ENCODE results near the gene KNG1. TPM values are rescaled to one million over a fixed set of nuclear protein-coding genes. Genes with fewer than 3 reads are reported as not detected.

KNG1 gene
- total and polyA plus RNA-seq, 2 donors (not counting 3 experiments of a cell fraction or from before 2014, with no cell fraction given): not detected

GRCh38 chr3:186779204-186779603 lies 62.0 kb downstream of the KNG1 start:
- no TSS peak for BruUV-seq (replicated peaks)
- H3K79me2 ChIP-seq (ENCODE audit: control insufficient read depth, insufficient read depth, low read length): peaks cover 8% of the 10 kb centered on the region
- H3K9me3 ChIP-seq (replicated peaks; ENCODE audit: control insufficient read depth, insufficient read depth, low read length): no peaks in the 10 kb centered on the region
- H3K4me3 ChIP-seq (replicated peaks in 1 of 3; ENCODE audit: insufficient read depth in 1 of 3, low read depth in 1 of 3, low read length in 3 of 3): no peak overlapping the region
- H3K4me1 ChIP-seq (ENCODE audit: control insufficient read depth, extremely low read depth, insufficient read depth, low read length): peaks cover 4% of the 10 kb centered on the region
- no peak for TF ChIP-seq FOS (IDR thresholded peaks at IDR 0.05; ENCODE audit: borderline replicate concordance, insufficient read depth, low read length)
- no peak for TF ChIP-seq POLR2A (IDR thresholded peaks at IDR 0.05; ENCODE audit: low read depth, low read length)
- TF ChIP-seq CTCF (IDR thresholded peaks at IDR 0.05; ENCODE audit: extremely low read depth in 1 of 2, insufficient read depth in 1 of 2, low read depth in 1 of 2, low read length in 2 of 2): no peak
- TF ChIP-seq POLR2AphosphoS5 (IDR thresholded peaks at IDR 0.05; ENCODE audit: insufficient read depth, low read depth, low read length): no peak
- TF ChIP-seq EZH2 (IDR thresholded peaks at IDR 0.05; ENCODE audit: borderline replicate concordance, low read depth, low read length, severe bottlenecking): no peak
- TF ChIP-seq GATA2 (IDR thresholded peaks at IDR 0.05; ENCODE audit: insufficient read depth, insufficient read length, low read depth, low read length): no peak
- no peak for TF ChIP-seq MYC (IDR thresholded peaks at IDR 0.05; ENCODE audit: low read depth, low read length)
- TF ChIP-seq MAX (IDR thresholded peaks at IDR 0.05; ENCODE audit: insufficient read depth, insufficient read length): no peak
- TF ChIP-seq JUN (IDR thresholded peaks at IDR 0.05; ENCODE audit: borderline replicate concordance, insufficient read depth, insufficient read length, low read depth): no peak
- dilution Hi-C loops (cut with MboI; ENCODE audit: extremely low pct_ligation_motif_present, low sequenced_read_pairs) (no loop called here), intact Hi-C loops (cut with micrococcal nuclease) (no loop called here)
- no peak overlapping the region for H3K27ac ChIP-seq (ENCODE audit: insufficient read depth, low read depth, low read length)
- H3K9ac ChIP-seq (replicated peaks; ENCODE audit: extremely low read depth, insufficient read depth, low read length): no peak overlapping the region
- no peaks in the 10 kb centered on the region for H4K20me1 ChIP-seq (replicated peaks; ENCODE audit: control insufficient read depth, extremely low read depth, insufficient read depth, low read length)
- CTCF ChIA-PET: no interaction called here
- H3K9me1 ChIP-seq (replicated peaks; ENCODE audit: control insufficient read depth, extremely low read depth, insufficient read depth, low read length): no peaks in the 10 kb centered on the region
- DNase-seq (ENCODE audit: low read depth, low spot score) (no peak), FAIRE-seq (no peak)
- H2AFZ ChIP-seq (ENCODE audit: low read depth, low read length): no peak overlapping the region
- no peaks in the 10 kb centered on the region for H3K27me3 ChIP-seq (ENCODE audit: control insufficient read depth in 2 of 2, insufficient read depth in 2 of 2, low read length in 2 of 2)
- H3K36me3 ChIP-seq (ENCODE audit: control insufficient read depth in 2 of 2, extremely low read depth in 1 of 2, insufficient read depth in 2 of 2, low read length in 2 of 2): no peaks in the 10 kb centered on the region
- no peak overlapping the region for H3K4me2 ChIP-seq (ENCODE audit: insufficient read depth, low read length)
- POLR2A ChIA-PET: no interaction called here

Data from endothelial cell of umbilical vein (primary cell).